ENCODE results near the gene CTSF.

DNA sequence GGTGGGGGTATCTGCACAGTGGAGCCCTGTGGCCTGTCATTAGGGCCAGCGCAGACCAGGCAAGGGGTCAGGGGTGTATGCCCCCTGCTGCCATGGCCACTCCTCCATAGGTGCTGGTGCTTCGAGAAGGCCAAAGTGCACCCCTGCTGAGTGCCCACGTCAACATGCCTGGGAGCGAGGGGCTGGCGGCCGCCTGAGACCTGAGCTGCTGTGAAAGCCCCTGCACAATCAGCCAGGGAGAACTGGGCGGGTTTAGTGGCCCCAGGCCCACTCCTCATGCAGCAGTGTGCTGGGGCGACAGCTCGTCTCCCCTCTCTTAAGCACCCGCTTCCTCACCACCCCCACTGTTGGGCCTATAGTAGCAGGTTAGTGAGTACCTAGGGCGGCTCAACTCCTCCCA lies 36.6 kb downstream of the CTSF start:
- TF ChIP-seq CTCF (optimal IDR thresholded peaks at IDR 0.05 in 1 of 3, IDR thresholded peaks at IDR 0.05 in 1 of 3, conservative IDR thresholded peaks at IDR 0.05 in 1 of 3; ENCODE audit: extremely low read depth in 1 of 3, insufficient read depth in 2 of 3, low read length in 3 of 3): no peak
- TF ChIP-seq EZH2 (IDR thresholded peaks at IDR 0.05; ENCODE audit: low read length): no peak
